CD4-positive, alpha-beta T cell treated with Interleukin-6 for 4 hours (primary cell): ENCODE measurements around the gene PSME3.

Experiments
- DNase-seq: peaks from one replicate; pipeline ENCODE4 v3.0.0-alpha.2; 2020; ENCODE audit warnings: mixed read lengths

PSME3 gene, protein sequence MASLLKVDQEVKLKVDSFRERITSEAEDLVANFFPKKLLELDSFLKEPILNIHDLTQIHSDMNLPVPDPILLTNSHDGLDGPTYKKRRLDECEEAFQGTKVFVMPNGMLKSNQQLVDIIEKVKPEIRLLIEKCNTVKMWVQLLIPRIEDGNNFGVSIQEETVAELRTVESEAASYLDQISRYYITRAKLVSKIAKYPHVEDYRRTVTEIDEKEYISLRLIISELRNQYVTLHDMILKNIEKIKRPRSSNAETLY

DNA sequence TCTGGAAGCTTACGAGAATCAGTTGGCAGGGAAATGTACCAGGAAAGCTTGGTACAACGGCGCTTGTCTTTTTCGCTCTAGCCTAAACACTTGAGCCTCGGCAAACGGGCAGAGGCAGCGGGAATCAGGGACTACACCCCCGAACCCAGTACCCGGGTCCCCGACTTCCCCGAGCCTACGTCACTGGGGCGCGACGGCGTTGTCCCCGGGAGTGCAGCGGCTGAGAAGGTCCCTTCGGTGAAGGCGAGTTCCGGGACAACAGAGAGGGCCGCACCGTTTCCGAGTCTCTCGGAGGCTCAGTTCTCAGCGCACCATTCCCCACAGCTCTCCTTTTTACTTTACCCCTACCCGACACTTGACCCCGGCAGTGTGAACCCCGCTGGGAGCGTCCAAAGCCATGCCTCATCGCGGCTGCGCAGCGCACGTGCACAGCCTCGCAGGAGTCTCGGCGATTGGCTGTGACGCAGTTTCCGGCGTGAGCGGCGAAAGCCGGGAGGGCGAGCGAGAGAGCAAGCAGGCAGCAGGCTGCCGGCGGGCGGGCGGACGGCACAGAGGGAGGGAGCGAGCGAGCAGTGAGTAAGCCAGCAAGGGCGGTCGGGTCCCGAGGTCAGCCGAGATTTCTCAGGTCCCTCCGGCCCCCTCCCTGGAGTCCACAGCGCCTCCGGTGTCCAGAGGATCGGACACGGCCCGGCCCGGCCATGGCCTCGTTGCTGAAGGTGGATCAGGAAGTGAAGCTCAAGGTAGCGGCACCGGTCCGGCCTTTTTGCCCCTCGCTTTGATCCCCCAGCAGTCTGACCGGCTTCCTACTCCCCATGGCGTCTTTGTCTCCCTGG is at the start of gene PSME3:
Gene PSME3, plus strand, starts transcription at position 464 of the 833 bp plus-strand sequence. Its CDS starts 235 bp downstream, at position 699.
- peak; percentile 91 for DNase-seq

- no peak for DNase-seq
Measured at GRCh38 chr17:42783791-42784138, 49.4 kb upstream of the PSME3 start.

DNA sequence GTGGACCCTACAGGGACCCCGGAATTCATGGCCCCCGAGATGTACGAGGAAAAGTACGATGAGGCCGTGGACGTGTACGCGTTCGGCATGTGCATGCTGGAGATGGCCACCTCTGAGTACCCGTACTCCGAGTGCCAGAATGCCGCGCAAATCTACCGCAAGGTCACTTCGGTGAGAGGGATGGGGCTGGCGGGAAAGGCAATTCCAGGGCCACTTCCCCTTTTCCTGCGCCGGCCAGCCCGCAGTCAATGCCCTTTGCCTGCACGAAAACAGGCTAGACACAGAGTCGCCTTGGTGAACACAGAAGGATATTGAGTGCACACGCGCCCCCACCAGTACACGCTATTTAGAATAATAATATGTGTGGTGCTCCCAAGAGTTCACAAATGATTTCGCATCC is 48.8 kb upstream of the PSME3 start:
- DNase-seq, result no peak

GRCh38 chr17:42784811-42785592 is 48.2 kb upstream of the PSME3 start:
- DNase-seq, result no peak

DNA sequence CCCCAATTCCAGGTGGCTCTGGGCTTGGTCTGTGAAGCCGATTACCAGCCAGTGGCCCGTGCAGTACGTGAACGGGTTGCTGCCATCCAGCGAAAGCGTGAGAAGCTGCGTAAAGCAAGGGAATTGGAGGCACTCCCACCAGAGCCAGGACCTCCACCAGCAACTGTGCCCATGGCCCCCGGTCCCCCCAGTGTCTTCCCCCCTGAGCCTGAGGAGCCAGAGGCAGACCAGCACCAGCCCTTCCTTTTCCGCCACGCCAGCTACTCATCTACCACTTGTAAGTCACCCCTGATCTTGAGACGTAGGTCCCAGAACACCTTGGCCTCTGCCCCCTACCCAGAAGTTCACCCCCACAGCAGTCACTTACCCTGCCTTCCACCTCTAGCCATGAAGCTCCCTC is 45.9 kb upstream of the PSME3 start:
- no peak for DNase-seq

- no peak for DNase-seq
Measured at GRCh38 chr17:42791948-42792347, 41.2 kb upstream of the PSME3 start.

DNA sequence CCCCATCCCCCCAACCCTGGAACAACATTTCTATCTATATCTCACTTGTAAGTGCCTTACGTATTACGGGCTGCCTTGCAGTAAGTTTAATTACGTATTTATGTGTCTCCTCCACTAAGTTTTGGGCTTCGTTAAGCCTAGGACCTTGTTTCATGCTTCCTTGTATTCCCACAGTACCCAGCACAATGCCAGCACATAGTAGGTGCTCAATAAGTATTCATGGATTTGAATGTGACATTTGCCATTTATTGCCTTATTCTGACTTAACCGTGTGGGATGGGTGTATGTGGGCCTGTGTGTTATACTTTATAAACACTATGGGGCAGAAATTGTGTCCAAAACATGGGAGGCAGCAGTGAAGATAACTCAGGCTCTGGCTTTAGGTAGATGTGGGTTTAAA is 40.7 kb upstream of the PSME3 start:
- DNase-seq, result no peak

GRCh38 chr17:42795061-42795460 is 38.1 kb upstream of the PSME3 start:
- no peak for DNase-seq

- DNase-seq, result no peak
Measured at GRCh38 chr17:42795465-42795864, 37.7 kb upstream of the PSME3 start.

DNA sequence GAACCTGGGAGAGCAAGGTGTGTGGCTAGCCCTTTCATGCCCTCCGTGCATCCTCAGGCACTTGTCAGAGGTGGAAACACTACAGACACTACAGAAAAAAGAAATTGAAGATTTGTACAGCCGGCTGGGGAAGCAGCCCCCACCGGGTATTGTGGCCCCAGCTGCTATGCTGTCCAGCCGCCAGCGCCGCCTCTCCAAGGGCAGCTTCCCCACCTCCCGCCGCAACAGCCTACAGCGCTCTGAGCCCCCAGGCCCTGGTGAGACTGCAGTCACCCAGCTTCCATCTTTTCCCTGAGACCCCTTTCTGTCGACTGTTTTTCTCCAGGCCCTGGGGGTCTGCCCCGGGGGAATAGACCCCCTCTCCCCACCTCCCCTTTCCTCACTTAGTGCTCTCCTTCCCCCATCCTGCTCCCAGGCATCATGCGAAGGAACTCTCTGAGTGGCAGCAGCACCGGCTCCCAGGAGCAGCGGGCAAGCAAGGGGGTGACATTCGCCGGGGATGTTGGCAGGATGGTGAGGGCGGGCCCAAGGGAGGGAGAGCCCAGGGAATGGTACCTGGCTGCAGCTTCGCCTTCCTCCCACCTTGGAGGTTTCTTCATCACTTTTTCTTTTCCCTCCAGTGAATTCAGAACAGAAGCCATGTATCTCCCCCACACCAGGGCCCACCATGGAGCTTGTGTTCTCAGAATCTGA is 37.0 kb upstream of the PSME3 start:
- no peak for DNase-seq

DNA sequence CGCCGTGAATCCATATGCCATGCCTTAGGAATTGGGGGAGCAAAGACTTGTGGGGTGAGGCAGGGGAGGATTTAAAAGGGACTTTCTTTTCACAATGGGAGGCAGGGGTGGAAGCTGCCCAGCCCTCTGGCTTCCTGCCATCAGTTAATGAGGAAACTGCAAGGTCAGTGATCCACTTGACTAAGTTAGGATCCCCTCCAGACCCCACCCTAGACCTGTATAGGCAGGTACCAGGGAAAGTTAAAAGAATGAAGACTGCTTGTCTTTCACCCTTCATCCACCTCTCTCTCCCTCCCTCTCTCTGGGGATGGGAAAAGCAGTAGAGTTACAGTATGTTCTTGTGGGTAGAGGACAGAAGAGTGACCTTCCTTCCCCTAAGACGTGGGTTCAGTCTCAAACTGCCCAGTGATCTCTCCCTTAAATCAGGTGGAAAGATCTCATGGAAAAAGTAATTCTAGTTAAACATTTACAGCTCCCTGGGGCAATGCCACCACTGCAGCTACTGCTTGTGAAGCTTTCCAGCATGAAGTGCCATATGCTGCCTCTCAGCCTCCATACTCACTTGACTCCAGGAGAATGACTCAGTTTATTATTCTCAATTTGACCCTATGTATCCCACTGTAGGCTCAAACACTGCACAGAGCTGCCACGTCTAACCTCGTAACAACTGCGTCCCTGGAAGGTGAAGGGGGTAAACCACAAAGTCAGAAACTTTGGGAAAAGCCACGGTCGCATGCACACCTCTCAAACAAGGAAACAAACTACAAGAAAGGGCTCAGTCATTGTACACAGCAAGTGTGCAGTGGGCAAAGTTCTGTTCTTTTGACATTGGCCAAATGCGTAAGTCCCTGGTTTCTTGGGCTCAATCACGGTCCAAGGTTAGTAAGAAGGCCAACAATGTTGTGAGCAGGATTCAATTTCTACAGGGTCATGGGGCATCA is 35.9 kb upstream of the PSME3 start:
- DNase-seq, result no peak

DNA sequence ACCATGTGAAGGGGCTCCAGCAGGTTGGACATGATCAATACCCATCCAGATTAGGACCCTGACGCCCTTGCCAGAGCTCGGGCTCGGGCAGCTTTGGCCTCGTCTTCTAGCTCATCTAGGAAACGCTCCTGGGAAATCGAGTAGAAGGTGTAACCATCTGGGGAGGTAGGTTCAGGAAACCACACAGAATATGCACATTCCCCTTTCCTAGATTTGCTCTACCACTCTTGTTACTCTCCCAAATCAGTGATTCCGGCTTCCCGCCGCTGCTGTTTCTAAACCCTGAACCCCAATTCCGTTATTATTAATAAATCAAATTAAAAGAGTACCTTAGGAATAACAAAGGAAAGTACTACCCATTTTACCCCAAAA is 35.2 kb upstream of the PSME3 start:
- DNase-seq, result no peak

GRCh38 chr17:42798383-42799380 is 34.5 kb upstream of the PSME3 start, which contains the start of the genes CNTD1 and COA3:
Gene CNTD1, plus strand, starts transcription at chr17:42798861. Its CDS starts 207 bp downstream, at chr17:42799068.
Gene COA3, minus strand, starts transcription at chr17:42798704. Its CDS starts 23 bp downstream, at chr17:42798681.
- peak; percentile 78 for DNase-seq

DNA sequence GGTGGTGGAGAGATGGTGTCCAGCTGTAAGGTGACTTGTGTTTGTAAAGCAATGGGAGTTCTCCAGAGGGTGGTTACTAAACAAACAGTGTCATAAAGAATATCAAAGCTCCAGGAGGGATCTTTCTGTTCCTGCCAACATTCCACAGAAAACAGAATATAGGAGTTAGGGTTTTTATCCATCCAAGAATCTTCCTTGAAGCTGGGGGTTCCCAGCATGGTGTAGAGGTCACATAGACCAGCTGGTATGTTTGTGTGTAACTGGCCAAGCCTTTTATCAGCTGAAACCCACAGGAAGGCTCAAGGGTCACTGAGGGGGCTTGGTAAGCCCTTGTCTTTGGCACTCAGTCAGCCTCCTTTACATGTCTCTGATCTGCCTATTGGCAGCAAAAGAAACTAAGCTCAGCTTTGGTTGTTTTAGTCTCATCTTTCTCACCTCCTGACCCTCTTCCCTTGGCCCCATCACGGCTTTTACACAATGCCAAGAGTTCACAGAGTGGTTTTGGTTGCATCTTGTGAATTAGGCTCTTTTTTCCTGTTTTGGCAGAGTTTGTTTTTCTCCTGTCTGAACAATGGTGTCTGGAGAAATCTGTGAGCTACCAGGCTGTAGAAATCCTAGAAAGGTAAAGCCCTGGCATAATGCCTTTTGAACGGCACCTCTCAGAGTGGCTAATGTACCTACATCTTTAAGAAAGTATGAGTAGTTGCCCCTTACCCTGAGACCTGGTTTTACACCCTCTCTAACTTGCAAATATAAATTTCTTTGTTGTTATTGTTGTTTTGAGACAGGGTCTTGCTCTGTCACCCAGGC is 29.9 kb upstream of the PSME3 start:
- no peak for DNase-seq

GRCh38 chr17:42804918-42805367 is 28.3 kb upstream of the PSME3 start:
- DNase-seq, result no peak

DNA sequence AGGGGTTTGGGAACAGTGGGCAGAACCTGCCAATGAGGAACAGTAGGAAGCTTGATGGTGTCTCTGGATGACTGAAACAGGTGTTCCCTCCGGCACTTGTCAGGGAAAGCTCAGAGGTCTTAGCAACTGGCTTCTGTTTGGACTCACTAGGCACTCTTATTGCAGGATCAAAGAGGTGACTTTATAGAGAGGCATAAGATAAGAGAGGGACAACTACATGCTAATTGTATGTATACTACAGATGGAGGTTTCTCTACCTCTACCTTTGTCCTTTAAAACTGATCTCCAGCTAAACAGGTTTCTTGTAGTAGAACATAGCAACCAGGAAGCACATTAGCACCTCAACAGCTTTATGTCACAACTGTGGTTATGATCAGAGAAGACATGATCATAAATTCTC is 26.9 kb upstream of the PSME3 start:
- no peak for DNase-seq

DNA sequence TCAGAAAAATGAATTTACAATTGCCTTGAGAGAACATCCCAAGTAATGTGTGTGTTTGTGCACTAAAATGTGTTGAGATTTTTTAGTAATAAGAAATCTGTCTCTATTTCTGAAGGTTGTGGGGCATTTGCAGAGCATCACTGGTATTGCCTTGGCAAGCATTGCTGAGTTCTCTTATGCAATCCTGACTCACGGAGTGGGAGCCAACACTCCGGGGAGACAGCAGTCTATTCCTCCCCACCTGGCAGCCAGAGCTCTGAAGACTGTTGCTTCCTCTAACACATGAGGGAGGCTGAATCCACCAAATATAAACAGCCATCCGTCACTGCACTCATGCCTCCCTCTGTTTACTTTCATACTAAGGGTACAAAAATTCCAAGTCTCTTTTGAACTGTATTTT is 23.9 kb upstream of the PSME3 start:
- DNase-seq, result no peak

DNA sequence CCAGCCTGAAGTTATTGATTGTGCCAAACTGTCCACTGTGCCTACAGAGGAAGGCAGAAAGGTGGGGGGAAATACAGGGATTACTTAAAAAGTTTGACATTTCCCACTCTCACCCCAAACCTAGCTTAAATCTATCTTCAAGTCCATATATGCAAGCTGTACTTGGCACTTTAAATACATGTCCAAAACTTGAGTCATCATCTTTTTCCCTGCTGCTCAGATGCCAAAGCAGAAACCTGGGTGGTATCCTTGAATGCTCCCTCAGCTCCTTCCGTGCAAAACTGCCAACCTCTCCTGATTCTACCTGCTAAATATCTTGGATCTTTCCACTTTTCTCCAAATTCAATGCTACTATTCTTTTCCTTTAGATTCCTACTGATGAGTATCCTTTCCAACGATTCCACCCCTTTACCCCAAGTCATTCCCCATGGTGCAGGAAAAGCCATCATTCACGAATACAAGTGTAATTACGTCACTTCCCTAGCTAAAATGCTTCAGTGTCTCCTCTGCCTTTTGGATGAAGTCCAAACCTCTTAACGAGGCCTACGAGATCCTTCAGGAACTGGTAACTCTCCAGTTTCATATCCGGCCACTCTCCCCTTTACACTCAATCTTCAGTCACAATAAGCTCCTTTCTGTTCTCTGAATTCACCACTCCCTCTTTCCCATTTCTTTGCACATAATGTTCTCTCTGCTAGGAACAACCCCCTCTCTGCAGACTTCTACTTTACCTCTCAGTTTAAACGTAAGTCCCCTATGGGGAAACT is 18.4 kb upstream of the PSME3 start:
- no peak for DNase-seq

DNA sequence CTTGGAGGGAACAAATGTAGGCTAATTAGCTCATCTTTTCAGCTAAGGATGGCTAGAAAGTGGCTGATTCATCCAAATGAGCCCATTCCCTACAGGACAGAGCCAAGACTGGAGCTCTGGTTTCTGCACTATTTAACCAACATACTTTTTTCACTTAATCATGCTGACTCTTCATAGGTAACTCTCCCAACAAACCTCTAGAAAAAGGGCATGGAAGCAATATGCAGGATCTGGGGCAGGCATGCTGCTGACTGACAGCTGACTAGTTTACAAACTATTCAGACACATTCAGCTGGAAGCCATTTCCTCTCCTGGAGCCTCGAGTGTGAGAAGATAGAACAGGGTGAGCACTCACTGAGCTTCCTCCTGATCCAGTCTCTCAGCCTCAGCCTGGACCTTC is 15.3 kb upstream of the PSME3 start:
- DNase-seq, result no peak
